Heart left ventricle (tissue), 13 donors: ENCODE data around the gene MMGT1.

Source experiments
- CTCF ChIP-seq, 12 donors: fragments of 200-600 bp; sonication (generic) in 4 of 12; IDR thresholded peaks; one replicate each; pipeline versions ENCODE4 v1.5.0 to v1.8.0; 2018 to 2022; ENCODE audit warnings: antibody characterized with exemption in 12 of 12, mild to moderate bottlenecking in 5 of 12
- POLR2A ChIP-seq, 2 donors: fragments of 450-650 bp; IDR thresholded peaks; one replicate each; pipeline ENCODE4 v1.6.1; 2017; ENCODE audit warnings: antibody characterized with exemption in 2 of 2, mild to moderate bottlenecking in 2 of 2, moderate library complexity in 2 of 2
- donor health status: ischemic (EF 13 %, LVEDD 7.1; RV severe dilation, severe dysfunction).
- donor health status: DM: no; HTN: yes; CAD: no.
- donor health status: DM: no; HTN: no; CAD: no.
- donor health status: ischemic (EF 25% LVEDD 6.9; RV normal size, moderate dysfunction).
- donor health status: ischemic (EF 25% LVEDD 5.7; RV mildly dilated, moderate dysfunction).
- donor health status: ischemic (EF 35%, LVEDD 5.7; RV mildly dilated, moderate dysfunction).
- donor health status: nonischemic (EF 11% LVEDD 7.7; RV severe dilation, severe dysfunction).
- donor health status: DM: yes; HTN: yes; CAD: no.
- donor health status: PGD.
- donor health status: ischemic (EF 29% LVEDD 5.4; RV normal size, mild dysfunction).
- donor health status: nonischemic (EF 23%, LVEDD 6.1; RV moderate dilation, normal function).

DNA sequence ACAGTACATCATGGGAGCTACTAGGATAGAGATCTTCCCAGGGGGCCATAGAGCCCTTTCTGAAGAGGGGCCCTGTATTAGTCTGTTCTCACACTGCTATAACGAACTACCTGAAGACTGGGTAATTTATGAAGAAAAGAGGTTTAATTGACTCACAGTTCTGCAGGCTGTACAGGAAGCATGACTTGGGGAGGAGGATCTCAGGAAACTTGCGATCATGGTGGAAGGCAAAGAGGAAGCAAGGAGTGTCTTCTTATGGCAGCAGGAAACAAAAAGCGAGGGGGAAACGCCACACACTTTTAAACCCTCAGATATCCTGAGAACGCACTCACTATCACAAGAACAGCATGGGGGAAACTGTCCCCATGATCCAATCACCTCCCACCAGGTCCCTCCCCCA lies 7.2 kb upstream of the MMGT1 start:
- TF ChIP-seq CTCF (IDR thresholded peaks at IDR 0.05): no peak
- no peak for TF ChIP-seq POLR2A (IDR thresholded peaks at IDR 0.05)
